ENCODE data around the gene MGA. TPM values are rescaled to one million over a fixed set of nuclear protein-coding genes. Genes with fewer than 3 reads are reported as not detected.

MGA gene
- total and polyA plus RNA-seq, 2 of the 8 experiments (the other 6 are each of a cell fraction or from before 2014, with no cell fraction given), result 7.6 to 53.2 TPM

GRCh38 chr15:41620536-41621199, 39.5 kb upstream of the MGA start:
- H4K91ac ChIP-seq (replicated peaks; ENCODE audit: insufficient read length, low read length), result peak overlapping the region; percentile 93
- H3K18ac ChIP-seq (ENCODE audit: extremely low read depth, low read length), result peak overlapping the region; percentile 78; the same call in 1 of the 2 replicates
- H3K56ac ChIP-seq (replicated peaks; ENCODE audit: insufficient read length, low read depth, low read length), result no peak overlapping the region
- H3K4me3 ChIP-seq (ENCODE audit: extremely low read depth in 1 of 4, insufficient read depth in 2 of 4, low read depth in 3 of 4, low read length in 4 of 4), result peak overlapping the region; percentile 16 to 61 (median 39); a peak in 6 of 8 replicates
- peaks cover 6% of the 10 kb centered on the region; the same call in 1 of the 2 replicates for H3K23me2 ChIP-seq (ENCODE audit: low read depth, low read length)
- H2BK15ac ChIP-seq (ENCODE audit: low read length), result peak overlapping the region; percentile 61; the same call in 1 of the 2 replicates
- FAIRE-seq, result no peak
- ChIA-PET CTCF (ENCODE audit: partially characterized antibody) (interaction anchor here (1.1 kb wide), 1 partner anchor 14 kb away, joined by 3 read pairs; no protein-coding TSS in a partner anchor), POLR2A (ENCODE audit: partially characterized antibody) (interaction anchor here (0.6 to 4.4 kb wide), 13 partner anchors 9 to 154 kb away, joined by 3 to 20 read pairs (median 5); partner anchors contain the start of genes MAPKBP1 and MGA)
- 0 out of 2 replicates have a peak overlapping the region, but pooled peaks have one; percentile 12 for H2BK5ac ChIP-seq (ENCODE audit: low read depth, low read length)
- no peak overlapping the region for H2BK20ac ChIP-seq (ENCODE audit: low read length)
- H3K36me3 ChIP-seq (ENCODE audit: control insufficient read depth in 2 of 4, insufficient read depth in 4 of 4, low read length in 3 of 4), result no peaks in the 10 kb centered on the region
- peak overlapping the region; percentile 79 for H4K5ac ChIP-seq (ENCODE audit: insufficient read length, low read depth, low read length)
- H2BK12ac ChIP-seq (ENCODE audit: low read depth, low read length), result peak overlapping the region; percentile 94
- H2BK120ac ChIP-seq (replicated peaks; ENCODE audit: low read depth, low read length), result no peak overlapping the region
- no peaks in the 10 kb centered on the region for H4K20me1 ChIP-seq (replicated peaks in 1 of 2; ENCODE audit: control insufficient read depth in 1 of 2, insufficient read depth in 2 of 2, low read length in 2 of 2)
- H3K9me3 ChIP-seq (ENCODE audit: insufficient read depth in 2 of 2, low read depth in 1 of 2, low read length in 1 of 2), result peaks cover 8 to 9% of the 10 kb centered on the region in 2 experiments; a peak in 3 of 4 replicates
- no peak overlapping the region for H2AK5ac ChIP-seq (ENCODE audit: low read depth, low read length)
- no peak overlapping the region; a peak in 1 of 7 replicates for H3K9ac ChIP-seq (replicated peaks in 1 of 4; ENCODE audit: extremely low read depth in 1 of 4, low read depth in 3 of 4, low read length in 3 of 4)
- no peak for DNase-seq (ENCODE audit: low read depth in 1 of 2, low spot score in 2 of 2)
- H3K14ac ChIP-seq (ENCODE audit: insufficient read length), result no peak overlapping the region
- 20% methylated on average over 18 of the region's 18 CpGs; no CpG with 5 or more reads in 1 of the 2 experiments for WGBS, 2 experiments (ENCODE audit: extremely low coverage in 1 of 2, insufficient coverage in 1 of 2, insufficient read length in 1 of 2, insufficient replicate concordance in 2 of 2, low coverage in 1 of 2, low lambda C conversion rate in 2 of 2, missing lambda C conversion rate in 1 of 2)
- no peak overlapping the region for H3K27ac ChIP-seq (ENCODE audit: low read depth, low read length)
- H3K79me2 ChIP-seq (ENCODE audit: control insufficient read depth in 1 of 2, insufficient read depth in 2 of 2, low read length in 2 of 2), result peaks cover 0 to 3% of the 10 kb centered on the region in 2 experiments; a peak in 1 of 4 replicates
- peaks cover 0 to 6% (median 3%) of the 10 kb centered on the region in 4 experiments; a peak in 4 of 7 replicates for H3K27me3 ChIP-seq (replicated peaks in 1 of 4; ENCODE audit: control insufficient read depth in 3 of 4, extremely low read depth in 1 of 4, insufficient read depth in 3 of 4, low read length in 3 of 4)
- H3K4me1 ChIP-seq (replicated peaks in 1 of 4; ENCODE audit: control insufficient read depth in 3 of 4, insufficient read depth in 4 of 4, low read length in 3 of 4), result peaks cover 0 to 7% (median 4%) of the 10 kb centered on the region in 4 experiments; a peak in 4 of 7 replicates
- no peak overlapping the region for H3K4ac ChIP-seq (replicated peaks; ENCODE audit: insufficient read length, low read depth, low read length)
- H3K4me2 ChIP-seq (ENCODE audit: insufficient read depth in 1 of 2, low read depth in 2 of 2, low read length in 2 of 2), result peak overlapping the region; percentile 74 to 96
- TF ChIP-seq POU5F1 (IDR thresholded peaks at IDR 0.05; ENCODE audit: low read depth, low read length), result no peak
- no peak for TF ChIP-seq RBBP5 (IDR thresholded peaks at IDR 0.05; ENCODE audit: borderline replicate concordance, low read depth, low read length)
- no peak for TF ChIP-seq SIX5 (IDR thresholded peaks at IDR 0.05; ENCODE audit: low read depth, low read length)
- TF ChIP-seq BRCA1 (IDR thresholded peaks at IDR 0.05; ENCODE audit: low read depth, low read length), result no peak
- TF ChIP-seq PHF8 (conservative IDR thresholded peaks at IDR 0.05; ENCODE audit: low read depth, low read length), result 0 out of 2 replicates have a peak, but pooled peaks have one; percentile 19
- no peak for TF ChIP-seq MAFK (IDR thresholded peaks at IDR 0.05; ENCODE audit: low read depth, low read length)
- H3K79me1 ChIP-seq (ENCODE audit: low read depth, low read length), result no peaks in the 10 kb centered on the region
- no peak overlapping the region for H3K23ac ChIP-seq (ENCODE audit: insufficient read length)
- H2AFZ ChIP-seq (ENCODE audit: low read length), result peak overlapping the region; percentile 24; the same call in 1 of the 2 replicates
- H4K8ac ChIP-seq (ENCODE audit: extremely low read depth, insufficient read depth, low read length), result peak overlapping the region; percentile 64; the same call in 1 of the 2 replicates

Data from H1 (cell line).